WERI-Rb-1 (cell line): Measurements from ENCODE around the gene DNAAF8.
A peak's percentile ranks its signal among the peaks of the same experiment; 100 is the strongest.

Experiments
- DNase-seq: peaks from one replicate; pipeline ENCODE4 v3.0.0-alpha.2; 2020
- H3K27ac ChIP-seq: fragments of 250-450 bp; sonication (Bioruptor Pico); 2 replicates; pipeline ENCODE4 v1.5.1; 2020; ENCODE audit warnings: mild to moderate bottlenecking, moderate library complexity
- H3K27me3 ChIP-seq: fragments of 250-450 bp; sonication (Bioruptor Pico); 2 replicates; pipeline ENCODE4 v1.5.1; 2021; ENCODE audit warnings: mild to moderate bottlenecking, low read depth, moderate library complexity; ENCODE audit not compliant: insufficient read depth, severe bottlenecking
- H3K36me3 ChIP-seq: fragments of 250-450 bp; sonication (Bioruptor Pico); 2 replicates; pipeline ENCODE4 v1.5.1; 2020; ENCODE audit warnings: mild to moderate bottlenecking, moderate library complexity
- H3K4me3 ChIP-seq: 2 replicates; pipeline ENCODE4 v1.5.1; 2011; ENCODE audit warnings: low read depth, mild to moderate bottlenecking, control low read depth, low read length
- H3K9me3 ChIP-seq: fragments of 250-450 bp; sonication (Bioruptor Pico); 2 replicates; pipeline ENCODE4 v1.5.1; 2021; ENCODE audit warnings: mild to moderate bottlenecking, moderate library complexity; ENCODE audit not compliant: severe bottlenecking
- TF ChIP-seq, protein P1 (sequence below): IDR thresholded peaks from 2 replicates; pipeline ENCODE4 v1.5.1; 2011; ENCODE audit warnings: low read depth, mild to moderate bottlenecking, control low read depth, inconsistent platforms, low read length

The DNAAF8 gene

DNA sequence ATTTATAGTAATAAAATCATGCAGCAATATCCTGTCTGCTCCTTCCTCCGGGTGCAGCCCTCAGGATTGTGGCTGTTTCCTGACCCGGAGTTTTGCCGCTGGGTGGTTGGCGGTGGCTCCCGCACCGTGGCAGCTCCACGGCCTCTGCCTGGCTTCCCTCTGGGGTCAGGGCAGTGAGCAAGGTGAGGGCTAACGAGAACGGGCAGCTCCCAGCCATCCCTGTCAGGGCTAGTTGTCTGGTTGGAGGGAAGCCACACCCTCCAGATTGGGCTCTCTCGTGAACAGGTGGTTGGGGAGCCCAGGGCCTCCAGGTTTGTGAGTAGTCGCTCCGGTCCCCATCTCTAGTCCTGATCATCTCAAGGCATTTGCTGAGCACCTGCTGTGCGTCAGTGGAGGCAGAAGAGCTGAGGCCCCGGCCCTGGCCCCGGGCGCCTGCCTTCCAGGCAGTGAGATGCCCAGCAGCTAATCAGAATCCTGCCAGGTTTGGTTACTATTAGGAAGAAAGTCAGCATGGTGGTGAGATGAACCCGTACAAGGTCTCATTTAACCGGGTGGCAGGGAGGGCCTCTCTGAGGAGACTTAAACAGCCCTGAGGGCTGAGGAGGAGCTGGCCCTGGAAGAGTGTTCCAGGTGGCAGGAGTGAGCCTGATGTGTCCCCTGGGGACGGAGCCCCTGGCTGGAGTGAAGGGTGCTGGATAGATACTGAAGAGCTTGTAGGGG lies 43.2 kb upstream of the DNAAF8 start:
- Histone ChIP-seq H3K27me3 (no peaks in the 10 kb centered on the region), H3K9me3 (no peaks in the 10 kb centered on the region), H3K36me3 (peaks cover 28% of the 10 kb centered on the region), H3K4me3 (no peak overlapping the region), H3K27ac (no peak overlapping the region; the same call in 1 of the 2 replicates)
- DNase-seq, result no peak
- TF ChIP-seq, protein P1, sequence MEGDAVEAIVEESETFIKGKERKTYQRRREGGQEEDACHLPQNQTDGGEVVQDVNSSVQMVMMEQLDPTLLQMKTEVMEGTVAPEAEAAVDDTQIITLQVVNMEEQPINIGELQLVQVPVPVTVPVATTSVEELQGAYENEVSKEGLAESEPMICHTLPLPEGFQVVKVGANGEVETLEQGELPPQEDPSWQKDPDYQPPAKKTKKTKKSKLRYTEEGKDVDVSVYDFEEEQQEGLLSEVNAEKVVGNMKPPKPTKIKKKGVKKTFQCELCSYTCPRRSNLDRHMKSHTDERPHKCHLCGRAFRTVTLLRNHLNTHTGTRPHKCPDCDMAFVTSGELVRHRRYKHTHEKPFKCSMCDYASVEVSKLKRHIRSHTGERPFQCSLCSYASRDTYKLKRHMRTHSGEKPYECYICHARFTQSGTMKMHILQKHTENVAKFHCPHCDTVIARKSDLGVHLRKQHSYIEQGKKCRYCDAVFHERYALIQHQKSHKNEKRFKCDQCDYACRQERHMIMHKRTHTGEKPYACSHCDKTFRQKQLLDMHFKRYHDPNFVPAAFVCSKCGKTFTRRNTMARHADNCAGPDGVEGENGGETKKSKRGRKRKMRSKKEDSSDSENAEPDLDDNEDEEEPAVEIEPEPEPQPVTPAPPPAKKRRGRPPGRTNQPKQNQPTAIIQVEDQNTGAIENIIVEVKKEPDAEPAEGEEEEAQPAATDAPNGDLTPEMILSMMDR, result no peak

DNA sequence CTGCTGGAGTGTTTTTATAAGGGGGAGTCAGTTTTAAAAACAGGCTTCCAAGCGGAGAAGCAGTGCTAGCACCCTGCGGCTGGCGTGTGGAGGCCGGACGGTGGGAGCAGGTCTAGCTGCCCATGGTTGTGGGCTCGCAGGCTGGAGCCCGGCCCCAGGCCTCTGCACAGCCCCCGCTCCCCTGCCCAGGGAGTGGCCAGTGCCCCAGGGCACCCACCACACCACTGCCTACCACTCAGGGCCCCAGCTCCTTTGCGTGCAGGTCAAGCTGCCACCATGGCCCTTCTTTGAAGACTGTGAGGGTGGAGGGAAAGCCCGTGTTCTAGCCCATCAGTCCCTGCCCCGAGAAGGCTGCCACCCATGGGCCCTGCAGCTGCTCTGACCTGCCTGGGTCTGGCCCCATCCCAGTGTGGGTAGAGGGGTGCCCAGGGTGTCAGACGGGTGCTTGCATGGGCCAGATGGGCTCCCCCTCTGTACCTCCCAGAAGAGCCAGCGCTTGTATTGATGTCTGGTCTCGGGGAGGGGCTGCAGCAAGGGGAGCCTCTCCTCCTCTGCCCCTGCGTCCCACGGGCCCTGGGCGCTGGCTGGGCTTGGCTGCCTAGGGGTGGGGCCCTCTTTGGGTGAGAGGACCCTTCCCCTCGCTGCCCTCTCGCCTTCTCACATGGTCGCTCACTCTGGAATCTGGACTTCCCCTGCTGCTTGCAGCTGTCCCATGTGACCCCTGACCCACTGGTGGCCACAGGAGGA lies 42.5 kb upstream of the DNAAF8 start:
- no peak for DNase-seq
- no peaks in the 10 kb centered on the region for H3K27me3 ChIP-seq
- peaks cover 33% of the 10 kb centered on the region for H3K36me3 ChIP-seq
- H3K27ac ChIP-seq, result no peak overlapping the region
- TF ChIP-seq, protein P1, result no peak
- no peaks in the 10 kb centered on the region for H3K9me3 ChIP-seq
- H3K4me3 ChIP-seq, result no peak overlapping the region

DNA sequence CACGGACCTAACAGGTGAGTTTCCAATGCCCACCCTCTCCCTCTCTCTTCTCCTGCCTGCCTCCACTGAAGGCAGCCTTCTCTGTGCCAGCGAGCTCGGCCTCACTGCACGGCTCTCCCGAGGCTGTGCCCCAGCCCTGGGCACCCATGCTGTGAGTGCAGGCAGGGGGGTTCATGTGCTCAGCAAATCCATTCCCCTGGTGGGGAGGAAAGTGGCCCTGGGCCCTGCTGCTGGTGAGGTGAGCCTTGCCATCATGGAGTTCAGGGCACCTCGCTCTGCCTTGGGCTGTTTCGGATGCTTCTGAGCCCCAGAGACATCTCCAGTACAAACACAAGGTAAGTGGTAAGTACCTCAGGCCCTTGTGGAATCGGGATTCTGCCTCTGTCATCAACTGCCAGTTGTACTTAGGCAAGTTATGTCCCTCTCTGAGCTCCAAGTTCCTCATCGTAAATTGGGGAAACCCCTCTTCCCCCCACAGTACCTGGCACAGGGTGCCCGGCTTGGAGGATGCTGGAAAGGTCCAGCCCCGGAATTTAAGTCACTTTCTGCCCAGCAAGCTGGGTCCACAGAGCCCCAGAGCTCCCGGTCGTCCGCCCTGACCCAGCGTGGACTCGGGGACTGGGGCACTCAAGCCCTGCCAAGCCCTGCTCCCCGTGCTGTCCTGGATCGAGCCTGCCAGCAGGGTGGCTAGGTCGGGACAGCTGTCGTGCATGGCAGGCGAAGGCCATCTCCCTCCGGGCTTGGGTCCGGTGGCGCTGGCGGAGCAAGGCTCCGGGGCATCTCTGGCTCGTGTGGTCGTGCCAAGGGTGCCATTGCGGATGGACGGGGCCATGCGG lies 41.7 kb upstream of the DNAAF8 start:
- peak overlapping the region; percentile 69 for H3K27ac ChIP-seq

DNA sequence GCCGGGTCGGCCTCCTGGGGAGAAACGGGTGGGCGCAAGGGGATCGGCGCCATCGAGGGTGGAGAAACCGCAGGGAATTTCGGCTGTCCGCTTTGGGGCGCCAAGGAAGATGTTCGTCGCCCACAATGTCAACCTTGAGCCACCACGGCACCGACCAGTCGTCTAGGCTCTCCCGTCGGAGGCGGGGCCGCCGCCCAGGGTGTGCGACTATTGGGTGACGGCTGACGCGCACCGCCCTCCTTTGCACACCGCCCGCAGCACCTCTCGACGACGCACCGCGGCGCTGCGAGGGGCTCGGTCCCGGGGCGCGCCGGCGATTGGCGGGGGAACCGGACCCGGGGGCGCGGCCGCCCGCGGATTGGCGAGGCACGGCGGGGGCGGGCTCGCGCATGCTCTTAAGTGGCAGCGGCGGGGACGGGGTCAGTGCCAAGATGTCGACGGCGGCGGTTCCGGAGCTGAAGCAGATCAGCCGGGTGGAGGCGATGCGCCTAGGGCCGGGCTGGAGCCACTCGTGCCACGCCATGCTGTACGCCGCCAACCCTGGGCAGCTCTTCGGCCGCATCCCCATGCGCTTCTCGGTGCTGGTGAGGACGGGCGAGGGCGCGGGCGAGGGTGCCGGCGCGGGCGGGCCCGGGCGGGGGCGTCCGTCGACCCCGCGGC lies 40.9 kb upstream of the DNAAF8 start, which contains the start of gene NUDT16L1:
Gene NUDT16L1, plus strand, starts transcription at position 267 of the 660 bp plus-strand sequence. Its CDS starts 165 bp downstream, at position 432.
- Histone ChIP-seq H3K4me3 (peak within 1 kb of the TSS; percentile 82), H3K27me3 (no peaks in the 10 kb centered on the region), H3K9me3 (no peaks in the 10 kb centered on the region), H3K27ac (peak within 1 kb of the TSS; percentile 86), H3K36me3 (peaks cover 42% of the 10 kb centered on the region)
- TF ChIP-seq, protein P1, result no peak
- DNase-seq, result peak; percentile 96

More for the DNA sequence above, 41.7 kb upstream of the DNAAF8 start:
- Histone ChIP-seq H3K36me3 (peaks cover 39% of the 10 kb centered on the region), H3K27me3 (no peaks in the 10 kb centered on the region), H3K9me3 (no peaks in the 10 kb centered on the region), H3K4me3 (peak overlapping the region; percentile 47)
- no peak for DNase-seq
- TF ChIP-seq, protein P1, result no peak

DNA sequence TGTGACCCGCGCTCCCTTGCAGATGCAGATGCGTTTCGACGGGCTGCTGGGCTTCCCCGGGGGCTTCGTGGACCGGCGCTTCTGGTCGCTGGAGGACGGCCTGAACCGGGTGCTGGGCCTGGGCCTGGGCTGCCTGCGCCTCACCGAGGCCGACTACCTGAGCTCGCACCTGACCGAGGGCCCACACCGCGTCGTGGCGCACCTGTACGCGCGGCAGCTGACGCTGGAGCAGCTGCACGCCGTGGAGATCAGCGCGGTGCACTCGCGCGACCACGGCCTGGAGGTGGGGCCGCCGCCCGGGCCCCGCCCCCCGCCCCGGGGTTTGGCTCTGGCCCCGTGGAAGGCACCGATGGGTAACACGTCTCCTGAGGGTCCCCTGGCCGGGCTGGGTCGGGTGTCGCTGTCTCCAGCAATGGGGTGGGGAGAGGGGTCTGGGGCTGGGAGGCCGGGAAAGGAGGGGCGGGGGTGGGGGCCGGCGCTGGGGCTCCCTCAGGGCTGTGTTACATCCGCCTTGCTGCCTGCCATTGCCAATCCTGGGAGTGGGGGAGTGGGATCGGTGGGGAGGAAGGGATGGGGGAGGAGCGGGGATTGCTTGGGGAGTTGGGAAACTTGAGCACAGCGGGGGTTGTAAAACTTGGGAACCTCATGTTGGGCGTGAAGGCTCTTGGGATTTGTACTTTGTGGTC lies 40.2 kb upstream of the DNAAF8 start:
- H3K9me3 ChIP-seq, result no peaks in the 10 kb centered on the region
- peak; percentile 39 for DNase-seq
- peaks cover 48% of the 10 kb centered on the region for H3K36me3 ChIP-seq
- TF ChIP-seq, protein P1, result no peak
- no peaks in the 10 kb centered on the region for H3K27me3 ChIP-seq
- peak overlapping the region; percentile 86 for H3K27ac ChIP-seq
- peak overlapping the region; percentile 82 for H3K4me3 ChIP-seq
